ENCODE measurements around the gene CEP112.

DNA sequence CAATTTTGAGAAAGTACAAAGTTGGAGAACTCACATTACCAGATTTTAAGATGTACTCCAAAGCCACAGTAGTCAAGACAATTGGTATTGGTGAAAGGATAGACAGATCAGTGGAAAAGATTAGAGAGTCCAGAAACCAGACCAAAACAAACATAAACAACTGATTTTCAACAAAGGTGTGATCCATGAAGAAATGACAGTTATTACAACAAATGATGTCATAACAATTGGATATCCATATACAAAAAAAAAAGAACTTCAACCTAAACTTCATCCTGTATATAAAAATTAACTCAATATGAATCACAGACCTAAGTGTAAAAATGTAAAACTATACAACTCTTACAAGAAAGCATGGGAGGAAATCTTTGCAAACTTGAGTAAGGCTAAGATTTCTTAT lies 8.4 kb downstream of the CEP112 start:
- TF ChIP-seq, protein P1, sequence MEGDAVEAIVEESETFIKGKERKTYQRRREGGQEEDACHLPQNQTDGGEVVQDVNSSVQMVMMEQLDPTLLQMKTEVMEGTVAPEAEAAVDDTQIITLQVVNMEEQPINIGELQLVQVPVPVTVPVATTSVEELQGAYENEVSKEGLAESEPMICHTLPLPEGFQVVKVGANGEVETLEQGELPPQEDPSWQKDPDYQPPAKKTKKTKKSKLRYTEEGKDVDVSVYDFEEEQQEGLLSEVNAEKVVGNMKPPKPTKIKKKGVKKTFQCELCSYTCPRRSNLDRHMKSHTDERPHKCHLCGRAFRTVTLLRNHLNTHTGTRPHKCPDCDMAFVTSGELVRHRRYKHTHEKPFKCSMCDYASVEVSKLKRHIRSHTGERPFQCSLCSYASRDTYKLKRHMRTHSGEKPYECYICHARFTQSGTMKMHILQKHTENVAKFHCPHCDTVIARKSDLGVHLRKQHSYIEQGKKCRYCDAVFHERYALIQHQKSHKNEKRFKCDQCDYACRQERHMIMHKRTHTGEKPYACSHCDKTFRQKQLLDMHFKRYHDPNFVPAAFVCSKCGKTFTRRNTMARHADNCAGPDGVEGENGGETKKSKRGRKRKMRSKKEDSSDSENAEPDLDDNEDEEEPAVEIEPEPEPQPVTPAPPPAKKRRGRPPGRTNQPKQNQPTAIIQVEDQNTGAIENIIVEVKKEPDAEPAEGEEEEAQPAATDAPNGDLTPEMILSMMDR (IDR thresholded peaks at IDR 0.05), result no peak
- TF ChIP-seq POLR2AphosphoS5 (IDR thresholded peaks at IDR 0.05; ENCODE audit: low read depth, low read length) (no peak), TCF7L2 (IDR thresholded peaks at IDR 0.05; ENCODE audit: low read depth, low read length) (no peak), SIN3A (IDR thresholded peaks at IDR 0.05; ENCODE audit: borderline replicate concordance, insufficient read depth, low read depth, low read length) (no peak)
- TF ChIP-seq, protein P2, sequence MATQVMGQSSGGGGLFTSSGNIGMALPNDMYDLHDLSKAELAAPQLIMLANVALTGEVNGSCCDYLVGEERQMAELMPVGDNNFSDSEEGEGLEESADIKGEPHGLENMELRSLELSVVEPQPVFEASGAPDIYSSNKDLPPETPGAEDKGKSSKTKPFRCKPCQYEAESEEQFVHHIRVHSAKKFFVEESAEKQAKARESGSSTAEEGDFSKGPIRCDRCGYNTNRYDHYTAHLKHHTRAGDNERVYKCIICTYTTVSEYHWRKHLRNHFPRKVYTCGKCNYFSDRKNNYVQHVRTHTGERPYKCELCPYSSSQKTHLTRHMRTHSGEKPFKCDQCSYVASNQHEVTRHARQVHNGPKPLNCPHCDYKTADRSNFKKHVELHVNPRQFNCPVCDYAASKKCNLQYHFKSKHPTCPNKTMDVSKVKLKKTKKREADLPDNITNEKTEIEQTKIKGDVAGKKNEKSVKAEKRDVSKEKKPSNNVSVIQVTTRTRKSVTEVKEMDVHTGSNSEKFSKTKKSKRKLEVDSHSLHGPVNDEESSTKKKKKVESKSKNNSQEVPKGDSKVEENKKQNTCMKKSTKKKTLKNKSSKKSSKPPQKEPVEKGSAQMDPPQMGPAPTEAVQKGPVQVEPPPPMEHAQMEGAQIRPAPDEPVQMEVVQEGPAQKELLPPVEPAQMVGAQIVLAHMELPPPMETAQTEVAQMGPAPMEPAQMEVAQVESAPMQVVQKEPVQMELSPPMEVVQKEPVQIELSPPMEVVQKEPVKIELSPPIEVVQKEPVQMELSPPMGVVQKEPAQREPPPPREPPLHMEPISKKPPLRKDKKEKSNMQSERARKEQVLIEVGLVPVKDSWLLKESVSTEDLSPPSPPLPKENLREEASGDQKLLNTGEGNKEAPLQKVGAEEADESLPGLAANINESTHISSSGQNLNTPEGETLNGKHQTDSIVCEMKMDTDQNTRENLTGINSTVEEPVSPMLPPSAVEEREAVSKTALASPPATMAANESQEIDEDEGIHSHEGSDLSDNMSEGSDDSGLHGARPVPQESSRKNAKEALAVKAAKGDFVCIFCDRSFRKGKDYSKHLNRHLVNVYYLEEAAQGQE (IDR thresholded peaks at IDR 0.05; ENCODE audit: insufficient read depth in 1 of 2, low read depth in 2 of 2, low read length in 1 of 2), result no peak
